ENCODE data around the gene RAP1A. TPM values are rescaled to one million over a fixed set of nuclear protein-coding genes. Genes with fewer than 3 reads are reported as not detected.
A peak's percentile ranks its signal among the peaks of the same experiment; 100 is the strongest.

RAP1A gene
- total and polyA plus RNA-seq, 4 donors = 108 to 318 (median 149) TPM

GRCh38 chr1:111644506-111644905 lies 24.9 kb downstream of the RAP1A start:
- H3K4me3 ChIP-seq (ENCODE audit: low read length in 2 of 2) = no peak overlapping the region
- H3K27me3 ChIP-seq (ENCODE audit: control insufficient read depth in 1 of 2, insufficient read depth in 2 of 2, low read length in 1 of 2) = no peaks in the 10 kb centered on the region
- intact Hi-C loops (cut with DNase I) = no loop called here
- DNase-seq = no peak
- no peak for ATAC-seq (ENCODE audit: low FRiP score)
- H3K27ac ChIP-seq (ENCODE audit: low read depth in 1 of 2, low read length in 2 of 2) = no peak overlapping the region
- no peaks in the 10 kb centered on the region for H3K9me3 ChIP-seq (ENCODE audit: control insufficient read depth, low read length)
- 85 to 88% methylated on average over 1 of the region's 1 CpG for WGBS, 2 donors
- H3K4me1 ChIP-seq (ENCODE audit: control insufficient read depth in 1 of 2, insufficient read depth in 2 of 2, low read length in 2 of 2) = peaks cover 0 to 6% of the 10 kb centered on the region in 2 donors
- no peaks in the 10 kb centered on the region for H3K36me3 ChIP-seq (ENCODE audit: control insufficient read depth in 1 of 2, insufficient read depth in 2 of 2, low read length in 1 of 2)

GRCh38 chr1:111647736-111648135 lies 28.1 kb downstream of the RAP1A start:
- 92 to 95% methylated on average over 1 of the region's 1 CpG for WGBS, 2 donors
- intact Hi-C loops (cut with DNase I) = no loop called here
- ATAC-seq (ENCODE audit: low FRiP score) = no peak

GRCh38 chr1:111648806-111649205 lies 29.2 kb downstream of the RAP1A start:
- Histone ChIP-seq H3K27me3 (ENCODE audit: control insufficient read depth in 1 of 2, insufficient read depth in 2 of 2, low read length in 1 of 2) (no peaks in the 10 kb centered on the region), H3K36me3 (ENCODE audit: control insufficient read depth in 1 of 2, insufficient read depth in 2 of 2, low read length in 1 of 2) (no peaks in the 10 kb centered on the region), H3K4me3 (ENCODE audit: low read length in 2 of 2) (no peak overlapping the region), H3K9me3 (ENCODE audit: control insufficient read depth, low read length) (no peaks in the 10 kb centered on the region), H3K4me1 (ENCODE audit: control insufficient read depth in 1 of 2, insufficient read depth in 2 of 2, low read length in 2 of 2) (peaks cover 0 to 5% of the 10 kb centered on the region in 2 donors), H3K27ac (ENCODE audit: low read depth in 1 of 2, low read length in 2 of 2) (no peak overlapping the region)
- intact Hi-C loops (cut with DNase I) = no loop called here
- no peak for DNase-seq
- 87 to 90% methylated on average over 7 of the region's 7 CpGs for WGBS, 2 donors
- ATAC-seq (ENCODE audit: low FRiP score) = no peak

More at GRCh38 chr1:111647736-111648135, 28.1 kb downstream of the RAP1A start:
- H3K36me3 ChIP-seq (ENCODE audit: control insufficient read depth in 1 of 2, insufficient read depth in 2 of 2, low read length in 1 of 2) = no peaks in the 10 kb centered on the region
- no peaks in the 10 kb centered on the region for H3K27me3 ChIP-seq (ENCODE audit: control insufficient read depth in 1 of 2, insufficient read depth in 2 of 2, low read length in 1 of 2)
- H3K9me3 ChIP-seq (ENCODE audit: control insufficient read depth, low read length) = no peaks in the 10 kb centered on the region
- no peak overlapping the region for H3K27ac ChIP-seq (ENCODE audit: low read depth in 1 of 2, low read length in 2 of 2)
- DNase-seq = no peak
- no peak overlapping the region for H3K4me3 ChIP-seq (ENCODE audit: low read length in 2 of 2)
- H3K4me1 ChIP-seq (ENCODE audit: control insufficient read depth in 1 of 2, insufficient read depth in 2 of 2, low read length in 2 of 2) = peaks cover 0 to 6% of the 10 kb centered on the region in 2 donors

DNA sequence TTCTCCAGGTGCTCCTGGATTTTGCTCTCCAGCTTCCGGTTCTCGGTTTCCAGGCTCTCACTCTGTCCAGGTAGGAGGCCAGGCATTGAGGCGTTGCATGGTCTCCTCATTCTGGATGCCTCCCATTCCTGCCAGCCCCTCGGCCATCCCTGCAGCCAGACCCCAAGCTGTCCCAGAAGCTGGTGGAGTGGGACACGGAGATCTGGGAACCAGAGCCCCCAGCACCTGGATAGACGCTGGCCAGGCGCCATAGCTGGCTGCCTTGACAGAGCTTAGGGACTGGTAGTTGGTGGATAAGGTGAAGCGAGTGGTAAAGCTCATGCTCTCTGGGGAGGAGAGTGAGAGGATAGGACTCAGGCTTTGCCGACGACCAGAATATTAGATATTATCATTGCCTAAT lies 29.6 kb downstream of the RAP1A start:
- WGBS, 2 donors = 90 to 91% methylated on average over 10 of the region's 10 CpGs
- H3K27me3 ChIP-seq (ENCODE audit: control insufficient read depth in 1 of 2, insufficient read depth in 2 of 2, low read length in 1 of 2) = no peaks in the 10 kb centered on the region
- H3K27ac ChIP-seq (ENCODE audit: low read depth in 1 of 2, low read length in 2 of 2) = no peak overlapping the region
- intact Hi-C loops (cut with DNase I) = no loop called here
- ATAC-seq (ENCODE audit: low FRiP score) (no peak), DNase-seq (no peak)
- H3K4me3 ChIP-seq (ENCODE audit: low read length in 2 of 2) = no peak overlapping the region
- no peaks in the 10 kb centered on the region for H3K9me3 ChIP-seq (ENCODE audit: control insufficient read depth, low read length)
- no peaks in the 10 kb centered on the region for H3K36me3 ChIP-seq (ENCODE audit: control insufficient read depth in 1 of 2, insufficient read depth in 2 of 2, low read length in 1 of 2)
- peaks cover 0 to 4% of the 10 kb centered on the region in 2 donors for H3K4me1 ChIP-seq (ENCODE audit: control insufficient read depth in 1 of 2, insufficient read depth in 2 of 2, low read length in 2 of 2)

DNA sequence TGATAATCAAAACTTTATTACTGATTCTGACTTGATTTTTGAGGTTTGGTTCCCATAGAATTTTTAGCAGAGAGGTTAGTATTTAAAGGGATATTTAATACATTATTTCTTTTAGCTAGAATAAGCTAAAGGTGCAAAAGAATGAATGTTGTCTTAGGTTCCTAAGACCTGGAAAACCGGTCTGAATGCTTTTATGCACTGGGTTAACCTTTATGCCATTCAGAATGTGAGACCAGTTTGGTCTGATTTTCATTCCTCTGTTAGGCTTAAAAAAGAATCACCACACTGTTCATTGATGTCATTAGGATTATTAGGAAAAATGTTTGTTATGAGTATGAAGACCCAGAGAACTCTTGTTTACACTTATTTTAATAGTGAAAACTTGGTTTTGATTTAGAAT lies 30.1 kb downstream of the RAP1A start:
- Histone ChIP-seq H3K4me1 (ENCODE audit: control insufficient read depth in 1 of 2, insufficient read depth in 2 of 2, low read length in 2 of 2) (peaks cover 0 to under 1% of the 10 kb centered on the region in 2 donors), H3K9me3 (ENCODE audit: control insufficient read depth, low read length) (no peaks in the 10 kb centered on the region), H3K36me3 (ENCODE audit: control insufficient read depth in 1 of 2, insufficient read depth in 2 of 2, low read length in 1 of 2) (no peaks in the 10 kb centered on the region), H3K27me3 (ENCODE audit: control insufficient read depth in 1 of 2, insufficient read depth in 2 of 2, low read length in 1 of 2) (no peaks in the 10 kb centered on the region), H3K4me3 (ENCODE audit: low read length in 2 of 2) (no peak overlapping the region), H3K27ac (ENCODE audit: low read depth in 1 of 2, low read length in 2 of 2) (no peak overlapping the region)
- ATAC-seq (ENCODE audit: low FRiP score) = no peak
- 63 to 78% methylated on average over 1 of the region's 1 CpG for WGBS, 2 donors
- intact Hi-C loops (cut with DNase I) = no loop called here
- DNase-seq = no peak

GRCh38 chr1:111653709-111654108 lies 34.1 kb downstream of the RAP1A start:
- DNase-seq = no peak
- H3K27me3 ChIP-seq (ENCODE audit: control insufficient read depth in 1 of 2, insufficient read depth in 2 of 2, low read length in 1 of 2) = no peaks in the 10 kb centered on the region
- H3K27ac ChIP-seq (ENCODE audit: low read depth in 1 of 2, low read length in 2 of 2) = no peak overlapping the region
- no peaks in the 10 kb centered on the region for H3K36me3 ChIP-seq (ENCODE audit: control insufficient read depth in 1 of 2, insufficient read depth in 2 of 2, low read length in 1 of 2)
- peaks cover 0 to 2% of the 10 kb centered on the region in 2 donors for H3K4me1 ChIP-seq (ENCODE audit: control insufficient read depth in 1 of 2, insufficient read depth in 2 of 2, low read length in 2 of 2)
- H3K4me3 ChIP-seq (ENCODE audit: low read length in 2 of 2) = no peak overlapping the region
- no peaks in the 10 kb centered on the region for H3K9me3 ChIP-seq (ENCODE audit: control insufficient read depth, low read length)
- no peak for ATAC-seq (ENCODE audit: low FRiP score)
- WGBS, 2 donors = 75 to 80% methylated on average over 1 of the region's 1 CpG
- intact Hi-C loops (cut with DNase I) = no loop called here

- intact Hi-C loops (cut with DNase I) = loop anchor here in 1 of 2 donors (5.0 kb wide), 1 partner anchor 148 kb away; no protein-coding TSS in a partner anchor
- no peak overlapping the region for H3K4me3 ChIP-seq (ENCODE audit: low read length in 2 of 2)
- H3K4me1 ChIP-seq (ENCODE audit: control insufficient read depth in 1 of 2, insufficient read depth in 2 of 2, low read length in 2 of 2) = peaks cover 0 to 2% of the 10 kb centered on the region in 2 donors
- WGBS, 2 donors = 78 to 91% methylated on average over 4 of the region's 4 CpGs
- no peaks in the 10 kb centered on the region for H3K27me3 ChIP-seq (ENCODE audit: control insufficient read depth in 1 of 2, insufficient read depth in 2 of 2, low read length in 1 of 2)
- DNase-seq (no peak), ATAC-seq (ENCODE audit: low FRiP score) (no peak)
- no peaks in the 10 kb centered on the region for H3K9me3 ChIP-seq (ENCODE audit: control insufficient read depth, low read length)
- no peak overlapping the region for H3K27ac ChIP-seq (ENCODE audit: low read depth in 1 of 2, low read length in 2 of 2)
- no peaks in the 10 kb centered on the region for H3K36me3 ChIP-seq (ENCODE audit: control insufficient read depth in 1 of 2, insufficient read depth in 2 of 2, low read length in 1 of 2)
Observed at GRCh38 chr1:111654839-111655238, 35.2 kb downstream of the RAP1A start.

DNA sequence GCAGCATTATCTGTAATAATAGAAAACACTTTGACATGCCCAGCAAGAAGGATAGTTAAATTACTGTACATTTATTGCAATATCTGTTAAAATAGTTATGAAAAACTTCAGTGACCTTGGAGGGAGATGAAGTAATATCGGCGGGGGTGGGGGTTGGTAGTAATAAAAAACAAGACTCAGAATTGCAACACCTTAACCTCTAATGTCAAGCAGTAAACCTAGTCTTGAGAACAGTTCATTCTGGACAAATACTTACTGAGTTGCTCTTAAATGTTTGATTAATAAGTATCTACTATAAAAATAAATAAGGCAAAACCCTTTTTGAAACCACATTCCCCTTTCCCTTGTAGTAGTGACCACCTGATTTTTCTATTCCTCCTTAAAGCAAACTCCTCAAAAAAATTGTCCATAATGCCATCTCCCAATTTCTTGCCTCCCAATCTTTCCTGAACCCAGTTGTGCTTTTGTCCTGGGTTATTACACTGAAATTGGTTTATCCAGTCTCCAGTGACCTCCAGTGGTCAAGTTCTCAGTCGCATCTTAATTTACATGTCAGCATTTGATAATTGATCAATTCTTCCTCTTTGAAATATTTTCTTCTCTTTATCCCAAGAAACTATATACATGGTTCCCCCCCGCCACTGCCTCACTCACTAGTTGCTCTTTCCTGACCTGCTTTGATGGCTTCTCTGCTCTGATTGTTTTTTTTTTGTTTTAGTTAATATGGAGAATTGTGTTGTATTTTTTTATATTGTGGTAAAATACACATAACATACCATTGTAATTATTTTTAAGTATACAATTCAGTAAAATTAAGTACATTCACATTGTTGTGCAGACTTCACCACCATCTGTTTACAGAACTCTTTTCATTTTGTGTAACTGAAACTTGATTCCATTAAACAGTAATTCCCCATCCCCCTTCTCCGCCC lies 36.8 kb downstream of the RAP1A start:
- H3K9me3 ChIP-seq (ENCODE audit: control insufficient read depth, low read length) = no peaks in the 10 kb centered on the region
- DNase-seq = no peak
- no peaks in the 10 kb centered on the region for H3K27me3 ChIP-seq (ENCODE audit: control insufficient read depth in 1 of 2, insufficient read depth in 2 of 2, low read length in 1 of 2)
- H3K36me3 ChIP-seq (ENCODE audit: control insufficient read depth in 1 of 2, insufficient read depth in 2 of 2, low read length in 1 of 2) = no peaks in the 10 kb centered on the region
- WGBS, 2 donors = 72 to 83% methylated on average over 5 of the region's 5 CpGs
- peaks cover 2 to 5% of the 10 kb centered on the region in 2 donors for H3K4me1 ChIP-seq (ENCODE audit: control insufficient read depth in 1 of 2, insufficient read depth in 2 of 2, low read length in 2 of 2)
- H3K4me3 ChIP-seq (ENCODE audit: low read length in 2 of 2) = no peak overlapping the region
- ATAC-seq (ENCODE audit: low FRiP score) = peak; percentile 80
- no peak overlapping the region for H3K27ac ChIP-seq (ENCODE audit: low read depth in 1 of 2, low read length in 2 of 2)
- intact Hi-C loops (cut with DNase I) = loop anchor here (2.0 to 5.0 kb wide), 2 partner anchors 148 to 149 kb away; no protein-coding TSS in a partner anchor

- Histone ChIP-seq H3K4me3 (ENCODE audit: low read length in 2 of 2) (no peak overlapping the region), H3K9me3 (ENCODE audit: control insufficient read depth, low read length) (no peaks in the 10 kb centered on the region), H3K27ac (ENCODE audit: low read depth in 1 of 2, low read length in 2 of 2) (no peak overlapping the region), H3K36me3 (ENCODE audit: control insufficient read depth in 1 of 2, insufficient read depth in 2 of 2, low read length in 1 of 2) (no peaks in the 10 kb centered on the region), H3K4me1 (ENCODE audit: control insufficient read depth in 1 of 2, insufficient read depth in 2 of 2, low read length in 2 of 2) (peaks cover 2 to 5% of the 10 kb centered on the region in 2 donors), H3K27me3 (ENCODE audit: control insufficient read depth in 1 of 2, insufficient read depth in 2 of 2, low read length in 1 of 2) (no peaks in the 10 kb centered on the region)
- ATAC-seq (ENCODE audit: low FRiP score) (no peak), DNase-seq (no peak)
- 91 to 93% methylated on average over 5 of the region's 5 CpGs for WGBS, 2 donors
- intact Hi-C loops (cut with DNase I) = loop anchor here in 1 of 2 donors (5.0 kb wide), 1 partner anchor 151 kb away; no protein-coding TSS in a partner anchor
Observed at GRCh38 chr1:111658622-111659021, 39.0 kb downstream of the RAP1A start.

Data from aorta (tissue), 5 donors.